K562 (cell line): Measurements from ENCODE around the gene TRIP6. TPM values are rescaled to one million over a fixed set of nuclear protein-coding genes. Genes with fewer than 3 reads are reported as not detected.

ENCODE experiments used
- ATAC-seq: fragments of 200-7000 bp; cut with Tn5 transposase; 3 replicates; pipeline ENCODE4 v1.9.1; 2020; ENCODE audit warnings: moderate library complexity
- BruUV-seq: library from RNA; stranded (reverse); fragments of 400-500 nt; replicated peaks from 2 replicates; lab custom pipeline; 2021; lab: Mats Ljungman, UMichigan
- CTCF ChIA-PET: fragments of 300-600 bp; formaldehyde crosslinking; extraction: SDS; loops from one replicate; lab custom pipeline; 2021; ENCODE audit warnings: low intra/inter-chr PET ratio; lab: Yijun Ruan, JAX
- POLR2A ChIA-PET: fragments of 300-600, 350-650 bp; sonication (Branson Sonifier 250); formaldehyde crosslinking; extraction: SDS; loops from one replicate; lab custom pipeline; 2021; ENCODE audit warnings: antibody characterized with exemption, inconsistent platforms; lab: Yijun Ruan, JAX
- DNase-seq, 4 experiments: peaks; one replicate each; pipeline versions ENCODE4 v3.0.0 to v3.0.0-alpha.2; 2011 to 2018; ENCODE audit warnings: low spot score in 3 of 4, mixed read lengths in 3 of 4; ENCODE audit errors: extremely low read depth in 1 of 4
- FAIRE-seq: peaks from 2 replicates; lab custom pipeline; 2011; peaks lifted over from hg19 to GRCh38; lab: Jason Lieb, UNC
- H2AFZ ChIP-seq: 2 replicates; pipeline ENCODE4 v1.6.0; 2011; ENCODE audit warnings: low read depth, low read length, control low read depth, inconsistent platforms
- H3K27ac ChIP-seq: fragments of 200-600 bp; 3 replicates; pipeline ENCODE4 v1.8.0; 2011; ENCODE audit warnings: low read depth, mild to moderate bottlenecking, control low read depth, inconsistent platforms, low read length, moderate library complexity, mixed read lengths; ENCODE audit errors: extremely low read depth
- H3K27me3 ChIP-seq, 2 experiments: fragments of 300-600 bp in 1 of 2; 2 replicates in 1 of 2; 3 replicates in 1 of 2; pipeline versions ENCODE4 v1.6.0 to v1.8.0; 2011; ENCODE audit warnings: inconsistent platforms in 2 of 2, low read length in 2 of 2, mild to moderate bottlenecking in 1 of 2, mixed read lengths in 1 of 2, moderate library complexity in 1 of 2; ENCODE audit not compliant: control insufficient read depth in 2 of 2, insufficient read depth in 2 of 2
- H3K36me3 ChIP-seq: fragments of 300-600 bp; 3 replicates; pipeline ENCODE4 v1.8.0; 2011; ENCODE audit warnings: mild to moderate bottlenecking, low read length, inconsistent platforms; ENCODE audit not compliant: control insufficient read depth, insufficient read depth
- H3K4me1 ChIP-seq, 2 experiments: fragments of 200-600 bp in 1 of 2; replicated peaks in 1 of 2; 2 replicates in 1 of 2; 3 replicates in 1 of 2; pipeline versions ENCODE4 v1.5.1 to v1.8.0; 2011; ENCODE audit warnings: inconsistent platforms in 2 of 2, low read length in 2 of 2, mild to moderate bottlenecking in 1 of 2, mixed read lengths in 1 of 2, moderate library complexity in 1 of 2; ENCODE audit not compliant: control insufficient read depth in 2 of 2, insufficient read depth in 2 of 2
- H3K4me2 ChIP-seq: 2 replicates; pipeline ENCODE4 v1.6.1; 2011; ENCODE audit warnings: low read length, control low read depth, inconsistent platforms, mixed read lengths; ENCODE audit not compliant: insufficient read depth
- H3K4me3 ChIP-seq: fragments of 200-600 bp; sonication (generic), shearing (Covaris generic); 2 replicates; pipeline ENCODE4 v1.5.1; 2016; ENCODE audit warnings: control low read depth, inconsistent platforms
- H3K79me2 ChIP-seq: fragments of 200-600 bp; 3 replicates; pipeline ENCODE4 v1.8.0; 2011; ENCODE audit warnings: low read length, inconsistent platforms; ENCODE audit not compliant: control insufficient read depth, insufficient read depth
- H3K9ac ChIP-seq, 2 experiments: 2 replicates each; pipeline versions ENCODE4 v1.6.0 to v1.6.1; 2011; ENCODE audit warnings: low read depth in 2 of 2, low read length in 2 of 2, control low read depth in 1 of 2, inconsistent platforms in 1 of 2, mild to moderate bottlenecking in 1 of 2, mixed read lengths in 1 of 2; ENCODE audit not compliant: insufficient read depth in 1 of 2
- H3K9me1 ChIP-seq: one replicate; pipeline ENCODE4 v1.6.0; 2011; ENCODE audit warnings: inconsistent platforms, mild to moderate bottlenecking, low read length, moderate library complexity; ENCODE audit not compliant: control insufficient read depth, insufficient read depth
- H3K9me3 ChIP-seq: replicated peaks from 2 replicates; pipeline ENCODE4 v1.5.1; 2011; ENCODE audit warnings: low read depth, low read length, inconsistent platforms; ENCODE audit not compliant: control insufficient read depth, insufficient read depth
- H4K20me1 ChIP-seq: replicated peaks from 2 replicates; pipeline ENCODE4 v1.6.1; 2011; ENCODE audit warnings: low read length, inconsistent platforms, mixed read lengths; ENCODE audit not compliant: control insufficient read depth, insufficient read depth
- E2F6 ChIP-seq, 2 experiments: IDR thresholded peaks; 2 replicates each; pipeline ENCODE4 v1.6.1; 2011; ENCODE audit warnings: borderline replicate concordance in 1 of 2, control low read depth in 1 of 2, low read depth in 1 of 2, low read length in 1 of 2, mild to moderate bottlenecking in 1 of 2, mixed read lengths in 1 of 2, moderate library complexity in 1 of 2; ENCODE audit not compliant: insufficient read depth in 1 of 2, insufficient read length in 1 of 2, poor library complexity in 1 of 2, severe bottlenecking in 1 of 2; ENCODE audit errors: extremely low read depth in 1 of 2
- EP400 ChIP-seq: fragments of 450-650 bp; IDR thresholded peaks from 2 replicates; pipeline ENCODE4 v1.6.1; 2017; ENCODE audit warnings: antibody characterized with exemption, mild to moderate bottlenecking, moderate library complexity
- FOXP1 ChIP-seq: sonication (generic); formaldehyde crosslinking; IDR thresholded peaks from 2 replicates; pipeline ENCODE4 v1.8.0; 2022; ENCODE audit warnings: mild to moderate bottlenecking, missing genetic modification reagents
- GATAD2B ChIP-seq: fragments of 450-650 bp; IDR thresholded peaks from 2 replicates; pipeline ENCODE4 v1.6.1; 2017; ENCODE audit warnings: mild to moderate bottlenecking, borderline replicate concordance
- HMG20B ChIP-seq: fragments of 250-450 bp; sonication (Bioruptor Pico); IDR thresholded peaks from 2 replicates; pipeline ENCODE4 v1.5.0; 2021; ENCODE audit warnings: mild to moderate bottlenecking
- JUND ChIP-seq, 2 experiments: IDR thresholded peaks; 2 replicates in 1 of 2; 3 replicates in 1 of 2; pipeline ENCODE4 v1.6.1; 2011; ENCODE audit warnings: borderline replicate concordance in 2 of 2, low read depth in 2 of 2, low read length in 2 of 2, improper control_type of control experiment in 1 of 2, missing biosample characterization in 1 of 2, missing genetic modification characterization in 1 of 2, missing genetic modification reagents in 1 of 2
- RAD21 ChIP-seq, 2 experiments: fragments of 250-450 bp in 1 of 2; fragments of 450-650 bp in 1 of 2; sonication (Bioruptor Pico) in 1 of 2; formaldehyde crosslinking in 1 of 2; IDR thresholded peaks in 1 of 2; conservative IDR thresholded peaks in 1 of 2; 2 replicates each; pipeline versions ENCODE4 v1.4.0 to v1.8.0; 2020 to 2022; ENCODE audit warnings: mild to moderate bottlenecking in 2 of 2, moderate library complexity in 1 of 2
- TFAP4 ChIP-seq: sonication (generic); formaldehyde crosslinking; IDR thresholded peaks from 2 replicates; pipeline ENCODE4 v1.8.0; 2022; ENCODE audit warnings: missing genetic modification reagents, mild to moderate bottlenecking, moderate library complexity, borderline replicate concordance
- TRIM24 ChIP-seq, 2 experiments: fragments of 450-650 bp; IDR thresholded peaks; 2 replicates each; pipeline ENCODE4 v1.6.1; 2016
- ZNF12 ChIP-seq: sonication (generic); formaldehyde crosslinking; IDR thresholded peaks from 2 replicates; pipeline ENCODE4 v1.4.0; 2020; ENCODE audit warnings: mild to moderate bottlenecking, missing genetic modification reagents
- ZNF146 ChIP-seq: IDR thresholded peaks from one replicate; pipeline ENCODE4 v1.6.1; 2018; ENCODE audit warnings: missing compliant biosample characterization; ENCODE audit not compliant: unreplicated experiment
- ZNF79 ChIP-seq: fragments of 250-450 bp; sonication (Bioruptor Pico); IDR thresholded peaks from 2 replicates; pipeline ENCODE4 v1.4.0; 2020; ENCODE audit warnings: low read depth, mild to moderate bottlenecking, moderate library complexity
- WGBS: fragments of 100-300 bp; shearing (Covaris generic); methylation state at CpG from one replicate; pipeline ENCODE4 v1.1.6; 2016; ENCODE audit warnings: low coverage, mixed read lengths; ENCODE audit not compliant: insufficient coverage; ENCODE audit errors: missing lambda C conversion rate; 5-methylcytosine and 5-hydroxymethylcytosine counted together
- in situ Hi-C: fragments of 300-500 bp; cut with MboI; formaldehyde crosslinking; loops from 4 replicates; pipeline ENCODE4 v1.15.0; 2018; ENCODE audit warnings: inconsistent platforms, mixed read lengths
- intact Hi-C: fragments of 100-400 bp; cut with micrococcal nuclease; formaldehyde crosslinking; loops from 2 replicates; pipeline ENCODE4 v1.14.2; 2022
- polyA plus RNA-seq, 8 experiments: library from polyadenylated mRNA; depleted of rRNA in 4 of 8; stranded (reverse) in 5 of 8; unstranded in 3 of 8; fragments of >200 nt; fragmentation: Nextera tagmentation in 2 of 8; fragmentation: Illumina TruSeq in 1 of 8; extraction: Ambion mirVana in 2 of 8; extraction: Trizol in 1 of 8; gene quantifications; 2 replicates each; pipeline versions ENCODE4 v1.2.1 to v1.2.3, GENCODE V29; 2011 to 2014; ENCODE audit warnings: inconsistent platforms in 1 of 8, missing spikeins in 1 of 8
- total RNA-seq, 7 experiments: library from RNA; depleted of rRNA in 6 of 7; stranded (reverse); fragments of >200 nt in 6 of 7; fragmentation: Illumina TruSeq in 2 of 7; extraction: Trizol in 2 of 7; gene quantifications; 2 replicates each; pipeline versions ENCODE4 v1.2.1 to v1.2.3, GENCODE V29; 2011 to 2021; ENCODE audit warnings: low replicate concordance in 1 of 7
- TF ChIP-seq, protein P1 (sequence below): sonication (generic); formaldehyde crosslinking; IDR thresholded peaks from 2 replicates; pipeline ENCODE4 v1.8.1; 2023; ENCODE audit warnings: mild to moderate bottlenecking, missing genetic modification reagents

TRIP6 gene
- total and polyA plus RNA-seq, 9 of the 15 experiments (the other 6 are each of a cell fraction or from before 2014, with no cell fraction given) = 5.9 to 141 (median 54.0) TPM

- FAIRE-seq (no peak), ATAC-seq (peak; percentile 32), DNase-seq (peak; percentile 68 to 79 (median 71))
- in situ Hi-C loops = loop anchor here (5.0 kb wide), 1 partner anchor 162 kb away; no protein-coding TSS in a partner anchor
- no peaks in the 10 kb centered on the region for H3K9me1 ChIP-seq
- H3K36me3 ChIP-seq = no peaks in the 10 kb centered on the region
- ChIA-PET POLR2A (interaction anchor here (0.9 to 1.8 kb wide), 2 partner anchors 20 to 21 kb away, joined by 3 to 6 read pairs; partner anchors contain the start of gene SRRT), CTCF (interaction anchor here (0.6 to 2.3 kb wide), 10 partner anchors 164 to 644 kb away, joined by 3 to 28 read pairs (median 4); partner anchors contain the start of gene AP1S1)
- H3K9ac ChIP-seq = peak overlapping the region; percentile 52 to 90; a peak in 3 of 4 replicates
- peaks cover 3% of the 10 kb centered on the region; the same call in 2 of the 3 replicates for H3K79me2 ChIP-seq
- TSS peak; percentile 42 for BruUV-seq
- H3K4me1 ChIP-seq = peaks cover 33 to 83% of the 10 kb centered on the region in 2 experiments
- H4K20me1 ChIP-seq = no peaks in the 10 kb centered on the region
- intact Hi-C loops = loop anchor here (5.0 kb wide), 3 partner anchors 182 to 387 kb away; no protein-coding TSS in a partner anchor
- no peaks in the 10 kb centered on the region for H3K27me3 ChIP-seq
- H3K4me2 ChIP-seq = peak overlapping the region; percentile 71
- under 1% methylated on average over 61 of the region's 83 CpGs for WGBS
- H3K9me3 ChIP-seq = no peaks in the 10 kb centered on the region
- H3K4me3 ChIP-seq = peak overlapping the region; percentile 52
- H2AFZ ChIP-seq = peak overlapping the region; percentile 75
- no peak overlapping the region; the same call in 2 of the 3 replicates for H3K27ac ChIP-seq
- TF ChIP-seq JUND (IDR thresholded peaks at IDR 0.05; ENCODE audit: borderline replicate concordance, low read depth, low read length) = no peak
- no peak for TF ChIP-seq JUND (tag; IDR thresholded peaks at IDR 0.05; ENCODE audit: borderline replicate concordance, low read depth, low read length)
- TF ChIP-seq RAD21 (CRISPR knock-in tag; conservative IDR thresholded peaks at IDR 0.05 in 1 of 2, IDR thresholded peaks at IDR 0.05 in 1 of 2) = peak; percentile 68 to 88
- no peak for TF ChIP-seq FOXP1
- no peak; the same call in 1 of the 2 replicates for TF ChIP-seq TFAP4 (CRISPR knock-in tag)
- no peak for TF ChIP-seq HMG20B (CRISPR knock-in tag)
- no peak for TF ChIP-seq TRIM24 (IDR thresholded peaks at IDR 0.05)
- no peak for TF ChIP-seq ZNF12
- TF ChIP-seq EP400 = no peak
- TF ChIP-seq E2F6 (IDR thresholded peaks at IDR 0.05; ENCODE audit: borderline replicate concordance in 1 of 2, extremely low read depth in 1 of 2, insufficient read depth in 1 of 2, insufficient read length in 1 of 2, low read depth in 1 of 2, low read length in 1 of 2, poor library complexity in 1 of 2, severe bottlenecking in 1 of 2) = peak in 1 of 2 experiments; percentile 37
- no peak for TF ChIP-seq ZNF79 (CRISPR knock-in tag)
- TF ChIP-seq ZNF146 (CRISPR knock-in tag) = no peak
- TF ChIP-seq, protein P1, sequence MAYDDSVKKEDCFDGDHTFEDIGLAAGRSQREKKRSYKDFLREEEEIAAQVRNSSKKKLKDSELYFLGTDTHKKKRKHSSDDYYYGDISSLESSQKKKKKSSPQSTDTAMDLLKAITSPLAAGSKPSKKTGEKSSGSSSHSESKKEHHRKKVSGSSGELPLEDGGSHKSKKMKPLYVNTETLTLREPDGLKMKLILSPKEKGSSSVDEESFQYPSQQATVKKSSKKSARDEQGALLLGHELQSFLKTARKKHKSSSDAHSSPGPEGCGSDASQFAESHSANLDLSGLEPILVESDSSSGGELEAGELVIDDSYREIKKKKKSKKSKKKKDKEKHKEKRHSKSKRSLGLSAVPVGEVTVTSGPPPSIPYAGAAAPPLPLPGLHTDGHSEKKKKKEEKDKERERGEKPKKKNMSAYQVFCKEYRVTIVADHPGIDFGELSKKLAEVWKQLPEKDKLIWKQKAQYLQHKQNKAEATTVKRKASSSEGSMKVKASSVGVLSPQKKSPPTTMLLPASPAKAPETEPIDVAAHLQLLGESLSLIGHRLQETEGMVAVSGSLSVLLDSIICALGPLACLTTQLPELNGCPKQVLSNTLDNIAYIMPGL (CRISPR knock-in tag) = peak; percentile 85; the same call in 1 of the 2 replicates
- peak; percentile 84 for TF ChIP-seq GATAD2B
These were observed 27.9 kb downstream of the TRIP6 start for GRCh38 chr7:100894860-100895700.
